Lung (tissue), 12 donors: Measurements from ENCODE around the gene PHC3. TPM values are rescaled to one million over a fixed set of nuclear protein-coding genes. Genes with fewer than 3 reads are reported as not detected.

Experiments
- ATAC-seq: fragments of 200-7000 bp; cut with Tn5 transposase; one replicate; pipeline ENCODE4 v1.9.1; 2020; ENCODE audit warnings: moderate number of reproducible peaks; ENCODE audit not compliant: insufficient read depth, low FRiP score
- DNase-seq, 3 donors: peaks; one replicate each; pipeline ENCODE4 v3.0.0-alpha.2; 2013 to 2017
- H3K27ac ChIP-seq, 2 donors: one replicate each; pipeline ENCODE4 v1.5.1; 2013; ENCODE audit warnings: mild to moderate bottlenecking in 2 of 2, moderate library complexity in 2 of 2, control low read depth in 1 of 2, inconsistent platforms in 1 of 2, low read depth in 1 of 2, low read length in 1 of 2
- H3K27me3 ChIP-seq, 3 donors: one replicate each; pipeline ENCODE4 v1.5.1; 2013; ENCODE audit warnings: low read length in 2 of 3; ENCODE audit not compliant: control insufficient read depth in 3 of 3, insufficient read depth in 3 of 3
- H3K36me3 ChIP-seq, 4 donors: one replicate each; pipeline ENCODE4 v1.5.1; 2013; ENCODE audit warnings: low read length in 4 of 4, mild to moderate bottlenecking in 1 of 4, moderate library complexity in 1 of 4; ENCODE audit not compliant: control insufficient read depth in 4 of 4, insufficient read depth in 4 of 4
- H3K4me1 ChIP-seq, 5 donors: one replicate each; pipeline ENCODE4 v1.5.1; 2013; ENCODE audit warnings: low read length in 5 of 5, mild to moderate bottlenecking in 2 of 5, moderate library complexity in 1 of 5; ENCODE audit not compliant: control insufficient read depth in 5 of 5, insufficient read depth in 5 of 5
- H3K4me3 ChIP-seq: one replicate; pipeline ENCODE4 v1.5.1; 2013; ENCODE audit warnings: mild to moderate bottlenecking, control low read depth, moderate library complexity
- H3K9ac ChIP-seq, 2 donors: one replicate each; pipeline ENCODE4 v1.5.1; 2013; ENCODE audit warnings: low read length in 2 of 2, control low read depth in 1 of 2; ENCODE audit not compliant: insufficient read depth in 1 of 2
- H3K9me3 ChIP-seq, 4 donors: one replicate each; pipeline ENCODE4 v1.5.1; 2013; ENCODE audit warnings: low read length in 3 of 4, mild to moderate bottlenecking in 1 of 4, moderate library complexity in 1 of 4; ENCODE audit not compliant: control insufficient read depth in 4 of 4, insufficient read depth in 3 of 4
- CTCF ChIP-seq: IDR thresholded peaks from 2 replicates; pipeline ENCODE4 v1.5.1; 2012; ENCODE audit warnings: mild to moderate bottlenecking; ENCODE audit errors: control extremely low read depth, extremely low read depth
- WGBS, 2 donors: extraction: QIAGEN DNeasy Blood & Tissue Kit; methylation state at CpG; one replicate each; pipeline ENCODE4 v1.1.7; 2013; 5-methylcytosine and 5-hydroxymethylcytosine counted together
- polyA plus RNA-seq, 2 donors: library from polyadenylated mRNA; stranded (reverse); fragments of 200-250 nt; gene quantifications; one replicate each; pipeline ENCODE4 v1.2.1, GENCODE V29; 2013
- total RNA-seq, 2 donors: library from RNA; depleted of rRNA in 1 of 2; stranded (reverse); fragments of >200 nt in 1 of 2; gene quantifications; one replicate each; pipeline ENCODE4 v1.2.1, GENCODE V29; 2014 to 2021
- donor health status: control.
- donor health status: control.
- donor health status: Bipolar disorder and iron deficiency.
- donor health status: healthy.
- donor health status: DM: yes; HTN: yes; CAD: no.

The PHC3 gene
- total and polyA plus RNA-seq, 4 donors, result 7.6 to 110 (median 31.1) TPM

DNA sequence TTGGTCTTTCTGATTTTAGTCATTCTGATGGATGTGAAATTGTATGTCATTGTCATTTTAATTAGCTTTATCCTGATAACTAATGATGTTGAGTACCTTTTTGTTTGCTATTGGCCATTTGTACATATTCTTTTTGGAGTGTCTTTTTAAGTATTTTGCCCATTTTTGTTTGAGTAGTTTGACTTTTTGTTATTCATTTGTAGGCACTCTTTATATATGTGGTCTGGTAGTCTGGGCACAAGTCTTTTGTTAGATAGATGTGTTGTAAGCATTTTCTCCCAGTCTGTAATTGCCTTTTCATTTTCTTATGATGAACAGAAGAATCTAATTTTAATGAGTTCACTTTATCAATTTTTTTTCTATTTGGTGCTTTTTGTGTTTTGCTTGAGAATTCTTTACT is 129.1 kb downstream of the PHC3 start:
- no peak overlapping the region for H3K9ac ChIP-seq

GRCh38 chr3:170050753-170051152 is 130.8 kb downstream of the PHC3 start:
- Histone ChIP-seq H3K27me3 (no peaks in the 10 kb centered on the region), H3K4me3 (no peak overlapping the region), H3K36me3 (no peaks in the 10 kb centered on the region), H3K9ac (no peak overlapping the region), H3K4me1 (peaks cover 0 to 8% (median 0%) of the 10 kb centered on the region in 5 donors), H3K27ac (no peak overlapping the region), H3K9me3 (peaks cover 0 to 2% (median 0%) of the 10 kb centered on the region in 4 donors)
- DNase-seq, result peak in 1 of 3 donors; percentile 16
- ATAC-seq, result no peak
- TF ChIP-seq CTCF, result no peak
- 72 to 84% methylated on average over 4 of the region's 4 CpGs for whole genome bisulfite sequencing, 2 donors

More for the DNA sequence above, 129.1 kb downstream of the PHC3 start:
- Histone ChIP-seq H3K4me3 (no peak overlapping the region), H3K4me1 (peaks cover 0 to 4% (median 0%) of the 10 kb centered on the region in 5 donors), H3K9me3 (peaks cover 0 to 2% (median 0%) of the 10 kb centered on the region in 4 donors), H3K27me3 (no peaks in the 10 kb centered on the region), H3K36me3 (no peaks in the 10 kb centered on the region), H3K27ac (no peak overlapping the region)
- DNase-seq (no peak), ATAC-seq (no peak)
- TF ChIP-seq CTCF, result no peak

DNA sequence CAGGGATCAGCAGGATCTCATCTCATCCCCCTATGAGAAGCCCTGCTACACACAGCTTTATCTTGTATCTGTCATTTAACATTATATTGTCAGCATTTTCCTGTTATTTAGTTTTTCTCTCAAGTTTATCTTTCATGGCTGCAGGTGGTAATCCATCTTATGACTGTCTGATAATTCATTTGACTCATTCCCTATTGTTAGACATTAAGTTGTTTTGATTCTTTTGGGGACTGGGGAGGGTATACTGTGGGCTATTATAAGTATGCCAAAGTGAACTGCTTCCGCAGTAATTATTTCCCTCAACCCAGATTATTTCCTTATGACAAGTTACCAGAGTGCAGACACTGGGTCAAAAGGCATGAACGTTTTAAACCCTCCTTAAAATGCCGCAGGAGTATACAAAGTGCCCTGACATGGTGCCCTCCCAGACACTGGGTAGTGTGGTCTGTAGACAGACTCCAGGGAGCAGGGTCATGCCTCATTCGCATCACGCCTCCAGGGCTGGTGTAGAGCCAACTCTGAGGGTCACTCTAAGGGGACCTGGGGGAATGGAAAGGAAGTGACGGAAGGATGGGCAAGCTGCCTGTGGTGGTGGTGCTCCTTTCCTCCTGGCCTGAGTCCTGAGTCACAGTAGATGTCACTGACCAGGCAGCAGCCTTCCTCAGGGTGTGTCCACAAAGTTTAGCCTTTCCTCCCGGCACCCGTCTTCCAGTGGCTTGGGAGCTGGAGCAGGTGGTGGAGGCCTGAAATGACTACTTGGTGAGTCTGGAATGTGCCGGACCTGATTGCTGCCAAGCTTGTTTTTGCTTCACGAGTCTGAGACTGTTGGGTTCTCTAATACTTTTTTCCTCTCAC is 132.2 kb downstream of the PHC3 start:
- peak overlapping the region in 1 of 2 donors; percentile 79 for H3K27ac ChIP-seq
- H3K9me3 ChIP-seq, result peaks cover 0 to 2% (median 0%) of the 10 kb centered on the region in 4 donors
- no peaks in the 10 kb centered on the region for H3K27me3 ChIP-seq
- peaks cover 0 to 8% (median 0%) of the 10 kb centered on the region in 5 donors for H3K4me1 ChIP-seq
- peak; percentile 44 for ATAC-seq
- WGBS, 2 donors, result 50 to 69% methylated on average over 10 of the region's 10 CpGs
- no peak for TF ChIP-seq CTCF
- H3K9ac ChIP-seq, result no peak overlapping the region
- DNase-seq, result peak; percentile 30 to 70 (median 36)
- no peak overlapping the region for H3K4me3 ChIP-seq
- H3K36me3 ChIP-seq, result no peaks in the 10 kb centered on the region
